PC-9 (cell line): ENCODE results near the gene MIX23. TPM values are rescaled to one million over a fixed set of nuclear protein-coding genes. Genes with fewer than 3 reads are reported as not detected.

ENCODE experiments used
- BruUV-seq: library from RNA; stranded (reverse); fragments of 400-500 nt; replicated peaks from 2 replicates; lab custom pipeline; 2021; lab: Mats Ljungman, UMichigan
- CTCF ChIA-PET: fragments of 300-600 bp; sonication (Branson Sonifier 250); formaldehyde crosslinking; loops from one replicate; lab custom pipeline; 2022; ENCODE audit warnings: antibody characterized with exemption; lab: Charles Lee
- POLR2A ChIA-PET: fragments of 300-600 bp; sonication (Branson Sonifier 250); formaldehyde crosslinking; loops from one replicate; lab custom pipeline; 2022; ENCODE audit warnings: antibody characterized with exemption; ENCODE audit not compliant: unreplicated experiment; lab: Charles Lee
- DNase-seq, 2 experiments: peaks; one replicate each; pipeline versions ENCODE4 v3.0.0 to v3.0.0-alpha.2; 2015 to 2022; ENCODE audit warnings: mixed read lengths in 1 of 2
- H2AFZ ChIP-seq: fragments of 200-600 bp; sonication (generic); 2 replicates; pipeline ENCODE4 v1.8.1; 2017; ENCODE audit warnings: antibody characterized with exemption
- H3F3A ChIP-seq: fragments of 200-600 bp; sonication (generic); 2 replicates; pipeline ENCODE4 v1.8.1; 2017; ENCODE audit warnings: antibody characterized with exemption, mild to moderate bottlenecking, low read depth; ENCODE audit not compliant: insufficient read depth
- H3K27ac ChIP-seq: fragments of 200-600 bp; sonication (generic); 2 replicates; pipeline ENCODE4 v1.6.1; 2016; ENCODE audit warnings: mixed run types
- H3K27me3 ChIP-seq: fragments of 200-600 bp; sonication (generic); 2 replicates; pipeline ENCODE4 v1.6.1; 2016; ENCODE audit warnings: low read depth, mixed run types; ENCODE audit not compliant: insufficient read depth
- H3K36me3 ChIP-seq: fragments of 200-600 bp; sonication (generic); 2 replicates; pipeline ENCODE4 v1.6.1; 2016; ENCODE audit warnings: low read depth, mixed run types
- H3K4me1 ChIP-seq: fragments of 200-600 bp; sonication (generic); replicated peaks from 2 replicates; pipeline ENCODE4 v1.6.1; 2016; ENCODE audit warnings: mixed run types; ENCODE audit not compliant: insufficient read depth
- H3K4me2 ChIP-seq: fragments of 200-600 bp; sonication (generic); 2 replicates; pipeline ENCODE4 v1.6.1; 2017; ENCODE audit warnings: mixed run types
- H3K4me3 ChIP-seq: fragments of 200-600 bp; sonication (generic); 2 replicates; pipeline ENCODE4 v1.6.1; 2016; ENCODE audit warnings: mixed run types
- H3K79me2 ChIP-seq: fragments of 200-600 bp; sonication (generic); 2 replicates; pipeline ENCODE4 v1.6.1; 2017; ENCODE audit warnings: low read depth, mixed run types
- H3K9me2 ChIP-seq: fragments of 200-600 bp; sonication (generic); 2 replicates; pipeline ENCODE4 v1.8.1; 2017; ENCODE audit warnings: mild to moderate bottlenecking; ENCODE audit not compliant: insufficient read depth
- H3K9me3 ChIP-seq: fragments of 200-600 bp; sonication (generic); 2 replicates; pipeline ENCODE4 v1.8.1; 2016; ENCODE audit warnings: low read depth; ENCODE audit not compliant: insufficient read depth
- H4K20me1 ChIP-seq: fragments of 200-600 bp; sonication (generic); 2 replicates; pipeline ENCODE4 v1.8.1; 2017; ENCODE audit not compliant: insufficient read depth
- EZH2 ChIP-seq: fragments of 200-600 bp; sonication (generic); IDR thresholded peaks from 2 replicates; pipeline ENCODE4 v1.8.0; 2017; ENCODE audit warnings: antibody characterized with exemption, low read depth
- intact Hi-C: fragments of 100-400 bp; cut with micrococcal nuclease; formaldehyde crosslinking; loops from one replicate; pipeline ENCODE4 v1.10.0; 2022; ENCODE audit not compliant: unreplicated experiment
- total RNA-seq: library from RNA; stranded (reverse); gene quantifications from 2 replicates; pipeline ENCODE4 v1.2.3, GENCODE V29; 2021
- TF ChIP-seq, protein P1 (sequence below): fragments of 200-600 bp; sonication (generic); conservative IDR thresholded peaks from 2 replicates; pipeline ENCODE4 v1.6.1; 2017; ENCODE audit warnings: mixed run types, antibody characterized with exemption, mild to moderate bottlenecking, moderate library complexity

MIX23 gene
- total RNA-seq, 1 experiment from 2014 or later = 63.6 TPM

DNA sequence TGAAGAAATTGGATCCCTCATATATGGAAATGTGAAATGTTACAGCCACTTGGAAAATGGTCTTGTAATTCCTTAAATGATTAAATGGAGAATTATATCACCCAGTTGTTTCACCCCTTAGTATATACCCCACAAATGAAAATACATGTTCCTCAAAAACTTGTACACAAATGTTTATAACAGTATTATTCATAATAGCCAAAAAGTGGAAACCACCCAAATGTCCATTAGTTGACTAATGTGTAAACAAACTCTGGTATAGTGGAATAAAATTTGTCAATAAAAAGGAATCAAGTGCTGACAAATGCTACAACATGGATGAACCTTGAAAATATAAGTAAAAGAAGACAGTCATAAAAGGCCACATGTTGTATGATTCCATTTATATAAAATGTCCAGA lies 13.5 kb upstream of the MIX23 start:
- TF ChIP-seq EZH2 = no peak
- TF ChIP-seq, protein P1, sequence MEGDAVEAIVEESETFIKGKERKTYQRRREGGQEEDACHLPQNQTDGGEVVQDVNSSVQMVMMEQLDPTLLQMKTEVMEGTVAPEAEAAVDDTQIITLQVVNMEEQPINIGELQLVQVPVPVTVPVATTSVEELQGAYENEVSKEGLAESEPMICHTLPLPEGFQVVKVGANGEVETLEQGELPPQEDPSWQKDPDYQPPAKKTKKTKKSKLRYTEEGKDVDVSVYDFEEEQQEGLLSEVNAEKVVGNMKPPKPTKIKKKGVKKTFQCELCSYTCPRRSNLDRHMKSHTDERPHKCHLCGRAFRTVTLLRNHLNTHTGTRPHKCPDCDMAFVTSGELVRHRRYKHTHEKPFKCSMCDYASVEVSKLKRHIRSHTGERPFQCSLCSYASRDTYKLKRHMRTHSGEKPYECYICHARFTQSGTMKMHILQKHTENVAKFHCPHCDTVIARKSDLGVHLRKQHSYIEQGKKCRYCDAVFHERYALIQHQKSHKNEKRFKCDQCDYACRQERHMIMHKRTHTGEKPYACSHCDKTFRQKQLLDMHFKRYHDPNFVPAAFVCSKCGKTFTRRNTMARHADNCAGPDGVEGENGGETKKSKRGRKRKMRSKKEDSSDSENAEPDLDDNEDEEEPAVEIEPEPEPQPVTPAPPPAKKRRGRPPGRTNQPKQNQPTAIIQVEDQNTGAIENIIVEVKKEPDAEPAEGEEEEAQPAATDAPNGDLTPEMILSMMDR = no peak
- Histone ChIP-seq H4K20me1 (no peaks in the 10 kb centered on the region), H3K4me1 (no peaks in the 10 kb centered on the region), H3F3A (no peaks in the 10 kb centered on the region; the same call in 1 of the 2 replicates), H3K9me3 (no peaks in the 10 kb centered on the region), H3K4me3 (no peak overlapping the region), H3K36me3 (no peaks in the 10 kb centered on the region), H3K27ac (no peak overlapping the region), H3K79me2 (no peaks in the 10 kb centered on the region), H3K9me2 (no peaks in the 10 kb centered on the region), H3K4me2 (no peak overlapping the region), H3K27me3 (no peaks in the 10 kb centered on the region), H2AFZ (no peak overlapping the region)
- no TSS peak for BruUV-seq
- intact Hi-C loops = loop anchor here (10.0 kb wide), 2 partner anchors 398 to 548 kb away; partner anchors contain the start of genes HSPBAP1 and SLC49A4
- ChIA-PET CTCF (no interaction called here), POLR2A (no interaction called here)
- no peak for DNase-seq

GRCh38 chr3:122395582-122395981 lies 12.6 kb upstream of the MIX23 start:
- H3K79me2 ChIP-seq = no peaks in the 10 kb centered on the region
- H3K4me1 ChIP-seq = no peaks in the 10 kb centered on the region
- POLR2A ChIA-PET = interaction anchor here (0.8 kb wide), 1 partner anchor 20 kb away, joined by 9 read pairs; the partner anchor contains the start of gene WDR5B
- no peak overlapping the region for H3K4me3 ChIP-seq
- no peak overlapping the region for H3K4me2 ChIP-seq
- TF ChIP-seq, protein P1 = no peak
- TF ChIP-seq EZH2 = no peak
- H4K20me1 ChIP-seq = no peaks in the 10 kb centered on the region
- CTCF ChIA-PET = no interaction called here
- H3K27me3 ChIP-seq = no peaks in the 10 kb centered on the region
- intact Hi-C loops = loop anchor here (10.0 kb wide), 2 partner anchors 399 to 549 kb away; partner anchors contain the start of genes HSPBAP1 and SLC49A4
- no peak for DNase-seq
- no TSS peak for BruUV-seq
- H3K9me2 ChIP-seq = no peaks in the 10 kb centered on the region
- H3K9me3 ChIP-seq = no peaks in the 10 kb centered on the region
- no peak overlapping the region for H2AFZ ChIP-seq
- H3F3A ChIP-seq = no peaks in the 10 kb centered on the region; the same call in 1 of the 2 replicates
- no peak overlapping the region for H3K27ac ChIP-seq
- H3K36me3 ChIP-seq = no peaks in the 10 kb centered on the region

GRCh38 chr3:122394173-122394572 lies 11.1 kb upstream of the MIX23 start:
- POLR2A ChIA-PET = no interaction called here

More at GRCh38 chr3:122394173-122394572, 11.1 kb upstream of the MIX23 start:
- no peaks in the 10 kb centered on the region for H3K27me3 ChIP-seq
- no TSS peak for BruUV-seq
- no peaks in the 10 kb centered on the region for H4K20me1 ChIP-seq
- no peak for DNase-seq
- H3K9me3 ChIP-seq = no peaks in the 10 kb centered on the region
- no peak overlapping the region for H3K4me3 ChIP-seq
- no peak overlapping the region for H3K27ac ChIP-seq
- intact Hi-C loops = loop anchor here (10.0 kb wide), 2 partner anchors 401 to 551 kb away; partner anchors contain the start of genes HSPBAP1 and SLC49A4
- CTCF ChIA-PET = no interaction called here
- H3F3A ChIP-seq = no peaks in the 10 kb centered on the region; the same call in 1 of the 2 replicates
- H3K4me2 ChIP-seq = no peak overlapping the region
- no peaks in the 10 kb centered on the region for H3K4me1 ChIP-seq
- no peak overlapping the region for H2AFZ ChIP-seq
- TF ChIP-seq, protein P1 = no peak
- no peak for TF ChIP-seq EZH2
- H3K9me2 ChIP-seq = no peaks in the 10 kb centered on the region
- no peaks in the 10 kb centered on the region for H3K36me3 ChIP-seq
- no peaks in the 10 kb centered on the region for H3K79me2 ChIP-seq
